Activated CD4-positive, alpha-beta T cell treated with anti-CD3 and anti-CD28 coated beads for 36 hours (primary cell): ENCODE data around the gene CNR1. TPM values are rescaled to one million over a fixed set of nuclear protein-coding genes. Genes with fewer than 3 reads are reported as not detected.
"Not testable (repeated sequence)": the region's sequence is repeated elsewhere in the genome, so short reads cannot be mapped to it uniquely, and the experiment has no call there.

Experiments used
- ATAC-seq: fragments of 200-7000 bp; cut with Tn5 transposase; one replicate; pipeline ENCODE4 v1.10.0; 2021; ENCODE audit warnings: mild to moderate bottlenecking, moderate library complexity
- CTCF ChIA-PET: fragments of 350-600 bp; sonication (Branson Sonifier 250); formaldehyde crosslinking; loops from one replicate; lab custom pipeline; 2021; ENCODE audit warnings: antibody characterized with exemption; lab: Charles Lee
- POLR2A ChIA-PET: fragments of 350-600 bp; sonication (Branson Sonifier 250); formaldehyde crosslinking; loops from one replicate; lab custom pipeline; 2021; ENCODE audit warnings: antibody characterized with exemption, inconsistent platforms; lab: Charles Lee
- DNase-seq: peaks from one replicate; pipeline ENCODE4 v3.0.0-alpha.2; 2020
- H3K27ac Mint-ChIP-seq: one replicate; pipeline ENCODE4 v1.8.0; 2021; ENCODE audit warnings: mixed read lengths
- H3K27me3 Mint-ChIP-seq: one replicate; pipeline ENCODE4 v1.8.0; 2021; ENCODE audit warnings: mixed read lengths
- H3K36me3 Mint-ChIP-seq: one replicate; pipeline ENCODE4 v1.8.0; 2021; ENCODE audit warnings: low read depth, mixed read lengths
- H3K4me1 Mint-ChIP-seq: one replicate; pipeline ENCODE4 v1.8.0; 2021; ENCODE audit warnings: mixed read lengths
- H3K4me3 Mint-ChIP-seq: one replicate; pipeline ENCODE4 v1.8.0; 2021; ENCODE audit warnings: mild to moderate bottlenecking, moderate library complexity, mixed read lengths
- H3K9me3 Mint-ChIP-seq: one replicate; pipeline ENCODE4 v1.8.0; 2021; ENCODE audit warnings: low read depth, mixed read lengths
- intact Hi-C, 2 experiments: fragments of 100-400 bp; cut with DNase I in 1 of 2; cut with micrococcal nuclease in 1 of 2; formaldehyde crosslinking; loops; one replicate each; pipeline versions ENCODE4 v1.14.2 to v1.15.1; 2022 to 2024; cut with DNase I, micrococcal nuclease
- total RNA-seq, 2 experiments: library from RNA; stranded (reverse); gene quantifications; one replicate each; pipeline ENCODE4 v1.2.3, GENCODE V29; 2021

Gene CNR1
- total RNA-seq: not detected

GRCh38 chr6:88165844-88166492 lies at the start of gene CNR1:
Gene CNR1, minus strand, starts transcription at chr6:88166347. Its CDS starts 21,073 bp downstream, at chr6:88145274.
- no peaks in the 10 kb centered on the region for H3K9me3 Mint-ChIP-seq
- ChIA-PET POLR2A (no interaction called here), CTCF (interaction anchor here (0.6 to 1.6 kb wide), 4 partner anchors 17 to 57 kb away, joined by 3 read pairs; no protein-coding TSS in a partner anchor)
- H3K4me3 Mint-ChIP-seq: peak within 1 kb of the TSS; percentile 56
- no peak within 1 kb of the TSS for H3K27ac Mint-ChIP-seq
- H3K27me3 Mint-ChIP-seq: peaks cover 56% of the 10 kb centered on the region
- peak; percentile 68 for ATAC-seq
- H3K4me1 Mint-ChIP-seq: peaks cover 11% of the 10 kb centered on the region
- intact Hi-C loops: loop anchor here in 1 of 2 experiments (2.0 to 10.0 kb wide), 3 partner anchors 237 to 706 kb away; no protein-coding TSS in a partner anchor
- peak; percentile 36 for DNase-seq
- H3K36me3 Mint-ChIP-seq: no peaks in the 10 kb centered on the region

GRCh38 chr6:88211446-88211845 lies 45.3 kb upstream of the CNR1 start:
- DNase-seq (no peak), ATAC-seq (no peak)
- Mint-ChIP-seq H3K4me3 (no peak overlapping the region), H3K9me3 (no peaks in the 10 kb centered on the region), H3K36me3 (no peaks in the 10 kb centered on the region), H3K27ac (no peak overlapping the region), H3K27me3 (peaks cover 2% of the 10 kb centered on the region), H3K4me1 (no peaks in the 10 kb centered on the region)
- ChIA-PET POLR2A (no interaction called here), CTCF (no interaction called here)
- intact Hi-C loops: no loop called here

GRCh38 chr6:88209301-88209700 lies 43.2 kb upstream of the CNR1 start:
- no peak overlapping the region for H3K4me3 Mint-ChIP-seq
- ATAC-seq (no peak), DNase-seq (no peak)
- no peak overlapping the region for H3K27ac Mint-ChIP-seq
- POLR2A ChIA-PET: no interaction called here
- CTCF ChIA-PET: no interaction called here
- H3K36me3 Mint-ChIP-seq: no peaks in the 10 kb centered on the region
- intact Hi-C loops: no loop called here
- no peaks in the 10 kb centered on the region for H3K4me1 Mint-ChIP-seq
- H3K27me3 Mint-ChIP-seq: no peaks in the 10 kb centered on the region
- H3K9me3 Mint-ChIP-seq: peaks cover 8% of the 10 kb centered on the region

GRCh38 chr6:88208726-88209125 lies 42.6 kb upstream of the CNR1 start:
- Mint-ChIP-seq H3K4me1 (no peaks in the 10 kb centered on the region), H3K36me3 (no peaks in the 10 kb centered on the region), H3K27ac (no peak overlapping the region), H3K27me3 (no peaks in the 10 kb centered on the region), H3K4me3 (no peak overlapping the region), H3K9me3 (peaks cover 8% of the 10 kb centered on the region)
- ChIA-PET POLR2A (no interaction called here), CTCF (no interaction called here)
- intact Hi-C loops: no loop called here
- DNase-seq (no peak), ATAC-seq (no peak)

GRCh38 chr6:88201734-88202133 lies 35.6 kb upstream of the CNR1 start:
- H3K27ac Mint-ChIP-seq, CTCF ChIA-PET, H3K36me3 Mint-ChIP-seq, intact Hi-C loops, H3K4me3 Mint-ChIP-seq, H3K4me1 Mint-ChIP-seq, H3K27me3 Mint-ChIP-seq, DNase-seq, POLR2A ChIA-PET, ATAC-seq: not testable (repeated sequence)
- H3K9me3 Mint-ChIP-seq: peaks cover 11% of the 10 kb centered on the region

- intact Hi-C loops: no loop called here
- POLR2A ChIA-PET: no interaction called here
- Mint-ChIP-seq H3K27me3 (peaks cover 24% of the 10 kb centered on the region), H3K36me3 (no peaks in the 10 kb centered on the region), H3K9me3 (no peaks in the 10 kb centered on the region), H3K27ac (no peak overlapping the region), H3K4me1 (no peaks in the 10 kb centered on the region), H3K4me3 (no peak overlapping the region)
- ATAC-seq (no peak), DNase-seq (no peak)
- CTCF ChIA-PET: no interaction called here
Observed at GRCh38 chr6:88184921-88185320, 18.8 kb upstream of the CNR1 start.

GRCh38 chr6:88183471-88183870 lies 17.3 kb upstream of the CNR1 start:
- intact Hi-C loops: no loop called here
- no peaks in the 10 kb centered on the region for H3K9me3 Mint-ChIP-seq
- H3K36me3 Mint-ChIP-seq: no peaks in the 10 kb centered on the region
- no peak for ATAC-seq
- H3K4me3 Mint-ChIP-seq: no peak overlapping the region
- DNase-seq: no peak
- ChIA-PET CTCF (interaction anchor here (0.7 kb wide), 1 partner anchor 1549 kb away, joined by 3 read pairs; no protein-coding TSS in a partner anchor), POLR2A (no interaction called here)
- H3K4me1 Mint-ChIP-seq: no peaks in the 10 kb centered on the region
- no peak overlapping the region for H3K27ac Mint-ChIP-seq
- peaks cover 31% of the 10 kb centered on the region for H3K27me3 Mint-ChIP-seq

- Mint-ChIP-seq H3K27ac (no peak overlapping the region), H3K4me3 (no peak overlapping the region), H3K9me3 (no peaks in the 10 kb centered on the region), H3K36me3 (no peaks in the 10 kb centered on the region), H3K4me1 (no peaks in the 10 kb centered on the region), H3K27me3 (peaks cover 31% of the 10 kb centered on the region)
- intact Hi-C loops: no loop called here
- no peak for DNase-seq
- POLR2A ChIA-PET: no interaction called here
- ATAC-seq: no peak
- CTCF ChIA-PET: interaction anchor here (1.0 kb wide), 1 partner anchor 786 kb away, joined by 3 read pairs; no protein-coding TSS in a partner anchor
Observed at GRCh38 chr6:88179692-88180091, 13.5 kb upstream of the CNR1 start.

GRCh38 chr6:88177961-88178464 lies 11.9 kb upstream of the CNR1 start:
- Mint-ChIP-seq H3K27me3 (peaks cover 33% of the 10 kb centered on the region), H3K4me1 (no peaks in the 10 kb centered on the region), H3K27ac (no peak overlapping the region), H3K4me3 (no peak overlapping the region), H3K36me3 (no peaks in the 10 kb centered on the region), H3K9me3 (no peaks in the 10 kb centered on the region)
- CTCF ChIA-PET: no interaction called here
- no peak for ATAC-seq
- POLR2A ChIA-PET: no interaction called here
- intact Hi-C loops: no loop called here
- no peak for DNase-seq

- ChIA-PET CTCF (no interaction called here), POLR2A (no interaction called here)
- H3K36me3 Mint-ChIP-seq: no peaks in the 10 kb centered on the region
- no peak overlapping the region for H3K4me3 Mint-ChIP-seq
- intact Hi-C loops: no loop called here
- H3K9me3 Mint-ChIP-seq: no peaks in the 10 kb centered on the region
- H3K27ac Mint-ChIP-seq: no peak overlapping the region
- ATAC-seq (no peak), DNase-seq (no peak)
- H3K27me3 Mint-ChIP-seq: peaks cover 33% of the 10 kb centered on the region
- no peaks in the 10 kb centered on the region for H3K4me1 Mint-ChIP-seq
Observed at GRCh38 chr6:88174906-88175305, 8.8 kb upstream of the CNR1 start.

GRCh38 chr6:88171312-88171711 lies 5.2 kb upstream of the CNR1 start:
- Mint-ChIP-seq H3K27ac (no peak overlapping the region), H3K36me3 (no peaks in the 10 kb centered on the region), H3K9me3 (no peaks in the 10 kb centered on the region), H3K4me3 (no peak overlapping the region), H3K27me3 (peaks cover 41% of the 10 kb centered on the region), H3K4me1 (peaks cover 8% of the 10 kb centered on the region)
- intact Hi-C loops: no loop called here
- ATAC-seq: no peak
- POLR2A ChIA-PET: no interaction called here
- CTCF ChIA-PET: interaction anchor here (0.5 kb wide), 1 partner anchor 9 kb away, joined by 3 read pairs; no protein-coding TSS in a partner anchor
- DNase-seq: no peak

- DNase-seq (no peak), ATAC-seq (no peak)
- peaks cover 11% of the 10 kb centered on the region for H3K4me1 Mint-ChIP-seq
- no peak overlapping the region for H3K4me3 Mint-ChIP-seq
- H3K27me3 Mint-ChIP-seq: peaks cover 54% of the 10 kb centered on the region
- no peak overlapping the region for H3K27ac Mint-ChIP-seq
- ChIA-PET POLR2A (no interaction called here), CTCF (no interaction called here)
- H3K9me3 Mint-ChIP-seq: no peaks in the 10 kb centered on the region
- intact Hi-C loops: loop anchor here in 1 of 2 experiments (5.0 to 10.0 kb wide), 2 partner anchors 334 to 704 kb away; no protein-coding TSS in a partner anchor
- no peaks in the 10 kb centered on the region for H3K36me3 Mint-ChIP-seq
Observed at GRCh38 chr6:88168362-88168761, 2.2 kb upstream of the CNR1 start.
